GM18517 (cell line): Measurements from ENCODE around the gene MAPRE2.

Source experiments
- ATAC-seq: cut with Tn5 transposase; IDR thresholded peaks from one replicate; pipeline ENCODE4 v1.9.1; 2021; ENCODE audit warnings: mild to moderate bottlenecking, moderate library complexity; ENCODE audit not compliant: unreplicated experiment

Gene MAPRE2

GRCh38 chr18:35117951-35118411 is 76.8 kb downstream of the MAPRE2 start:
- no peak for ATAC-seq

DNA sequence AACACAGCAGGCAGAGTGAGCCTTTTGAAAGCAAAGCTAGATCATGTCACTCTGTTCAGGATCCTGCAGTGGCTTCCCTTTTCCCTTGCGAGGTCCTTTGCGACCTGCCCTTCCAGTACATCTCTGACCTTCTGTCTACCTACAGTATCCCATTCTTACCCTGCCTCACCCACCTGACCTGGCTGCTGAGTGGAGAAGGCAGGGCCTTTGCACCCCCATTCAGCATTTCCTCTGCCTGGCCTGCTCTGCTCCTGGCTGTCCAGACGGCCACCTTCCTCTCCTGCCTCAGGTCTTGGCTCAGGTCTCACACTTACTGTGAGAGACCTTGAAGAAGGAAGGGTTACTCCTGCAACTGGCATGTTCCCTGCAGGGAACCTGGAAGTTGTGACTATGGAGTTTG is 77.4 kb downstream of the MAPRE2 start:
- no peak for ATAC-seq

GRCh38 chr18:35121038-35121437 is 79.8 kb downstream of the MAPRE2 start:
- ATAC-seq, result no peak

DNA sequence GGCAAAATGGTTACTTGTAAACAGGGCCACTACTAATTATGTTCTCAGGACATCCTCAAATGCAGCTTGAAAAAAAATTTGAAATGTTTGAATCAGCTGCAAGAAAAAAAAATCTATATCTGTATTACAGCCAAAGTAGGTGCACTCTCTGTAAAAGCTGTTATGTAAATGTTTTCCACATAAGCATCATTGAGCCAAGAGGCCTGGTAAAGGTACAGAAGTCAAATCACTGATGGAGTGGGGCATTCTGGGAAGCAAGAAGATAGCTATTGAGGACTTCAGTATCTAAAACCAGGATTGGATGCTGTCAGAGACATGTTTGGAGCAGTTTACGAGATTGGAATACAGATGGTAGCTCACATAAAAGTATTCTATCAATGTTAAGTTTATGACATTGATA is 80.3 kb downstream of the MAPRE2 start:
- no peak for ATAC-seq

DNA sequence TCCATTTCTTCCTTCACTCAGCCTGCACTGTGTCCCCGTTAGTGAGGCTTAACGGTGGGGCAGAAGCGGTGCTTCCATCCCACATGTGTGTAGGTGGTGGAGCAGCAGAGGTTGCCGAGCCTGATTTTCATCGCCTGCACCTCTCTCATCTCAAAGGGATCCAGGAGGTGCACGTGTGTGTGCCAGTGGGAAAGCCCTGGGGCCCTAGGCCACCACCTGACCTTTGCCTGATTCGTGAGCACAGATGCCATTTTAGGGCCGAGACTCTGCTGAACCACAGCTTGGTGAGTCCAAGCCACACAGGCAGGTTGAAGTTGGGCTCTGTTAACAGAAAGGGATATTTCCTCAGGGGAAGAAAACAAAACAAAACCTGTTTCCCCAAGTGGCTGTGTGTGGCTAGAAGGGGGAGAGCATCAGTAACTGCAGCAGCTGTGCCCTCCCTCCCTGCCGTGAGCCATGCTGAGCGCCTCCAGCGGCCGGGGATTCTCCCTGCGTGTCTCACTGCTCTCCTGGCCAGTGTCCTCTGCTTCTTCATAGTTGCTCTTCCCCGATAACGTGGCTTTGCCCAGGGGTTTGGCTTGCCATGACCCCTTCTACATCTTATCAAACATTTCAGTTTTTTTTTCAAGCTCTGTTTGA is 81.5 kb downstream of the MAPRE2 start:
- ATAC-seq, result peak; percentile 79

GRCh38 chr18:35123811-35124210 is 82.6 kb downstream of the MAPRE2 start:
- ATAC-seq, result no peak

DNA sequence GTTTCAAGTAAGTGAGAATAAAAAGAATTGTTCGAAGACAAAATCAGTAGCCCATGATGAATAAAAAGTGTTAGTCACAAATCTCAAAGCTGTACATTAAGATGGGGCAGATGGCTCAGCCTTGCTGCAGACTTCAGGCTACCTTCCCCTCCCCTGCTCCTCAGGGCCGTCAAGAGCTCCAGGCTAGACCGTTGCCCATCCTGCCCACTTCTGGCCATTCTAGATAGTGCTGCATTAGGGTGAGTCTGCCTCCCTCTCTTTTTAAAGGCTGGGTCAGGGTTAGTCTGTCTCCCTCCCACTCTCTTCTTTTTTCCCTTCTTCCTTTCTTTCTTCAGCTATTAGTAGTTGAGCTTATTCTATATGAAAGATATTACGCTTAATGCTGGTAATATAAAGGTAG is 86.0 kb downstream of the MAPRE2 start:
- ATAC-seq, result no peak

DNA sequence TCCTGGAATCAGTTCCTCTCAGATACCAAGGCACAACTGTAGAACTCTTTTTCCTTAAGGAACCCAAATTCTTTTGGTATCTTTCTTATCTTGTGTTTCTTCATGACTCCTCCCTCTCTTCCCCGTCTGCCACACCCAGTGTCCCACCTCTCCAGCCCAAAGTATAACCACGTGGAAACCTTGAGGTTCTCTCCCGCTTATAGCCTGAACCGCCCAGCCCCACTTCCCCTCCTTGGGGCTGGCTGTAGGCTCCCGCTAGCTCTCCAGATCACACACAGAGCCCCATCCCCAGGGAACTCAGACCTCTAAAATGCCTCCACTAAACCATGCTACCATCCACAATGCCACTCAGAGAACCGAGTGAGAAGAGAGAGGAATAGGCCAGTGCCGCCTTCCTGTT is 87.5 kb downstream of the MAPRE2 start:
- ATAC-seq, result no peak

- no peak for ATAC-seq
Measured at GRCh38 chr18:35130236-35130635, 89.0 kb downstream of the MAPRE2 start.

- ATAC-seq, result no peak
Measured at GRCh38 chr18:35131387-35132020, 90.3 kb downstream of the MAPRE2 start.

GRCh38 chr18:35132021-35132902 is 91.0 kb downstream of the MAPRE2 start:
- no peak for ATAC-seq

- no peak for ATAC-seq
Measured at GRCh38 chr18:35134190-35134730, 93.0 kb downstream of the MAPRE2 start.

- ATAC-seq, result no peak
Measured at GRCh38 chr18:35134791-35135531, 93.7 kb downstream of the MAPRE2 start.

DNA sequence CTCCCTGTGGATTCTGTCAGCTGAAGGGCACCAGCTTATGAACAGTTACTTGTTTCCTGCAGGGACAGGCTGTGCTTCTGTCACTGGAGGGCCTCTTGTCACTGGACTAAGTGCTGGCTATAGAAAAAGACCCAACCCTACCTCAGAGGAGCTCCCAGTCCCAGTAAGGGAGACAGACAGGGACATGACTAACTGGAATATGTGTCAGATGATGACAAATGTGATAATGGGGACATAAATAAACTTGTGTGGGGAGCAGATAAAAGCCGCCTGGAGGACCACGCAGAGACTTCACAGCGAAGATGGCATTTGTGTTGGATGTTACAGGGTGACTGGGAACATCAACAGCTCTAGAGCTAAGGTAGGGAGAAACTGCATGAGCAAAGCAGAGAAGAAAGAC is 95.0 kb downstream of the MAPRE2 start:
- ATAC-seq, result no peak

GRCh38 chr18:35136885-35137284 is 95.7 kb downstream of the MAPRE2 start:
- no peak for ATAC-seq

DNA sequence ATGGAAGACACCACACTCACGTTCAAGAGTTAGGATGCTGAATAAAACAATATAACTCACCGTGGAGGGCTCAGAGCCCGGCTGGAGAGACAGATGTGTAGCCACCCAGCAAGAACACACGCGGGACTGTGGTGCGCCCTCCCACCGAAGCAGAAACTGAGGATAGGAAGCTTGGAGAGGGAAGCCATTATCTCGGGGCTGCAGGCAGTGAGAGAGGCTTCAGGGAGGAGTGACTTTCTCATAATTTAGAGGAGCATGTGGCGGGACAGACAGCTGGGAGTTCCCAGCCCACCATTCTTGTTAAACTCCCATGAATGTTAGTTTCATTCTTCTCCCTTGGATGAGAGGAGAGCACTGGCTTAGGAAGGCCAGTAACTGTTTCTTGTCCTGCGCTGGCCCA is 96.4 kb downstream of the MAPRE2 start:
- ATAC-seq, result no peak

DNA sequence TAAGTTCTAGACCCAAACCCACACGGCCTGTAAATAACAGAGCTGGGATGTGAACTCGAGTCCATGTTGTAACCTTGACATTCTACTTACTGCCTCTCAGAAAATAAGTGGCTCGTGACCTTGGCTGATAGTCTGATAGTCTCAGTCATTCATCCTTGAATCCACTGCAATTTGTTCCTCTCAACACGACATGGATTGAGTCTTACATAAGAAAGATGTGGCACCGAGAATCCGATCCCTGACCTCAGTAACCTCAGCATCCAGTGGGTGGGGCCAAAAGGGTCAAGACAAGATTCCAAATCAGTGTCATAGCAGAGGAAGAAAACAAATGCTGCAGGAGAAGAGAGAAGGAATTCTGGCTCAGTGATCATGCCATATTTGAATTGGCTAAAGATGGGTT is 97.6 kb downstream of the MAPRE2 start:
- no peak for ATAC-seq

DNA sequence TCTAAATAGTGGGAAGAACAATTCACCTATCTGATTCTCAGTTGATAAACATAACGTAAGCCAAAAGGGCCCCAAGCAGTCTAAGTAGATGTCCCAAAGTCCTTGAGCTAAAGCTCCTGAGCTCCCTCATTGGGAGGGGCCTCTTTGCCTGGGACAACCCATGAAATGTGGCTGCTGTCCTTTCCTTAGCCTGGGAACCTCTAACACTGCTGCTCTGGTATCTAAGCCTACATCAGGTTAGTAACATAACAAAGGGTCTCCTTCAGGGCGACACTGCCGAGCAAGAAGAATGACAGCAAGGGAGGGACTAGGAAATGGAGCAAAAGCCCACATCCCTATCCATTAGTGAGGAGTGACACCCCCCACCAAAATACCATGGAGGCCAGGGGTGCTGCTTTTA is 98.3 kb downstream of the MAPRE2 start:
- ATAC-seq, result no peak

DNA sequence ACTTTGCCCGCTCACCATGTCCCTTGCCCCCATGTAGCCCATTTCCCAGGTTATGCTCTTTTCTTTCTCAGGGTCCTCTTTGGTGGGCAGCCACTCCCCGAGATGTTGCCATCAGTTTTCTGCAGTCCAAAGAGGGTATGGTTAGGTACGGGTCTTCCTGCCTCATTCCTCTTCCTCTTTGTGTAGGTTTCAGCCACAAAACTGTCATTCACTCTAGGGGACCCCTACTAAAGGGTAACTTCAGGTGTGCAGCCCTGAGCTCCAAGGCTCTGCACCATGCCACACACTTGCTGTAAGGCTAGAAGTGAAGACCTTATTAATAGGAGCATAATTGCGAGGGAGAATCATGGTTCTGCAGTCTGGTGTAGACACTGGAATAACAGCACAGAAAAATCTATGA is 99.9 kb downstream of the MAPRE2 start:
- no peak for ATAC-seq

GRCh38 chr18:35141567-35142274 is 100.5 kb downstream of the MAPRE2 start:
- ATAC-seq, result peak; percentile 61
